H1 (cell line): ENCODE results near the gene IGSF9. TPM values are rescaled to one million over a fixed set of nuclear protein-coding genes. Genes with fewer than 3 reads are reported as not detected.

ENCODE experiments used
- CTCF ChIA-PET: fragments of 300-600 bp; sonication (Branson Sonifier 250); formaldehyde crosslinking; loops from one replicate; lab custom pipeline; 2021; ENCODE audit not compliant: partially characterized antibody; lab: Charles Lee
- POLR2A ChIA-PET: fragments of 300-600 bp; sonication (Branson Sonifier 250); formaldehyde crosslinking; loops from one replicate; lab custom pipeline; 2021; ENCODE audit warnings: inconsistent platforms; ENCODE audit not compliant: partially characterized antibody; lab: Charles Lee
- DNase-seq, 2 experiments: peaks; one replicate each; pipeline versions ENCODE4 v3.0.0 to v3.0.0-alpha.2; 2010 to 2022; ENCODE audit warnings: low spot score in 2 of 2, low read depth in 1 of 2, mixed read lengths in 1 of 2
- FAIRE-seq: peaks from 2 replicates; lab custom pipeline; 2011; peaks lifted over from hg19 to GRCh38; lab: Jason Lieb, UNC
- H2AFZ ChIP-seq: 2 replicates; pipeline ENCODE4 v1.8.1; 2012; ENCODE audit warnings: low read length, inconsistent platforms
- H2AK5ac ChIP-seq: 2 replicates; pipeline ENCODE4 v1.6.1; 2013; ENCODE audit warnings: low read depth, low read length
- H2BK120ac ChIP-seq: replicated peaks from 2 replicates; pipeline ENCODE3; 2013; ENCODE audit warnings: low read depth, low read length, inconsistent platforms
- H2BK12ac ChIP-seq: 2 replicates; pipeline ENCODE4 v1.6.1; 2013; ENCODE audit warnings: low read depth, low read length
- H2BK15ac ChIP-seq: 2 replicates; pipeline ENCODE4 v1.6.1; 2013; ENCODE audit warnings: low read length
- H2BK20ac ChIP-seq: 2 replicates; pipeline ENCODE4 v1.6.1; 2013; ENCODE audit warnings: low read length
- H2BK5ac ChIP-seq: 2 replicates; pipeline ENCODE4 v1.6.1; 2013; ENCODE audit warnings: low read depth, low read length
- H3K14ac ChIP-seq: 2 replicates; pipeline ENCODE4 v1.6.1; 2013; ENCODE audit warnings: inconsistent platforms; ENCODE audit not compliant: insufficient read length
- H3K18ac ChIP-seq: 2 replicates; pipeline ENCODE4 v1.6.1; 2013; ENCODE audit warnings: low read length; ENCODE audit errors: extremely low read depth
- H3K23ac ChIP-seq: 2 replicates; pipeline ENCODE4 v1.6.1; 2013; ENCODE audit warnings: inconsistent platforms; ENCODE audit not compliant: insufficient read length
- H3K23me2 ChIP-seq: 2 replicates; pipeline ENCODE4 v1.6.1; 2013; ENCODE audit warnings: low read depth, low read length
- H3K27ac ChIP-seq: 2 replicates; pipeline ENCODE4 v1.6.1; 2011; ENCODE audit warnings: low read depth, low read length, inconsistent platforms
- H3K27me3 ChIP-seq, 4 experiments: replicated peaks in 1 of 4; 1 replicate in 1 of 4; 2 replicates in 3 of 4; pipeline versions ENCODE4 v1.6.1 to v1.8.1; 2011 to 2013; ENCODE audit warnings: low read length in 3 of 4, mild to moderate bottlenecking in 3 of 4, inconsistent platforms in 2 of 4, mixed read lengths in 2 of 4, moderate library complexity in 1 of 4; ENCODE audit not compliant: control insufficient read depth in 3 of 4, insufficient read depth in 3 of 4; ENCODE audit errors: extremely low read depth in 1 of 4
- H3K36me3 ChIP-seq, 4 experiments: 2 replicates each; pipeline versions ENCODE4 v1.6.1 to v1.8.1; 2011 to 2013; ENCODE audit warnings: mild to moderate bottlenecking in 4 of 4, low read length in 3 of 4, moderate library complexity in 2 of 4, control low read depth in 1 of 4, inconsistent platforms in 1 of 4; ENCODE audit not compliant: insufficient read depth in 4 of 4, control insufficient read depth in 2 of 4
- H3K4ac ChIP-seq: replicated peaks from 2 replicates; pipeline ENCODE3; 2013; ENCODE audit warnings: low read length, low read depth, mixed read lengths, inconsistent platforms; ENCODE audit not compliant: insufficient read length
- H3K4me1 ChIP-seq, 4 experiments: replicated peaks in 1 of 4; 1 replicate in 1 of 4; 2 replicates in 3 of 4; pipeline versions ENCODE4 v1.6.1 to v1.8.1; 2011 to 2013; ENCODE audit warnings: low read length in 3 of 4, inconsistent platforms in 2 of 4, mixed read lengths in 1 of 4; ENCODE audit not compliant: insufficient read depth in 4 of 4, control insufficient read depth in 3 of 4
- H3K4me2 ChIP-seq, 2 experiments: 2 replicates each; pipeline versions ENCODE4 v1.6.1 to v1.8.1; 2011 to 2013; ENCODE audit warnings: low read depth in 2 of 2, low read length in 2 of 2, control low read depth in 1 of 2, inconsistent platforms in 1 of 2, mild to moderate bottlenecking in 1 of 2; ENCODE audit not compliant: insufficient read depth in 1 of 2
- H3K4me3 ChIP-seq, 4 experiments: fragments of 200-600, 300-600 bp in 1 of 4; sonication (generic), shearing (Covaris generic), sonication (Bioruptor Twin) in 1 of 4; 2 replicates each; pipeline versions ENCODE4 v1.5.1 to v1.8.1; 2011 to 2016; ENCODE audit warnings: low read length in 4 of 4, low read depth in 3 of 4, control low read depth in 2 of 4, inconsistent platforms in 2 of 4, mild to moderate bottlenecking in 2 of 4, mixed read lengths in 1 of 4, moderate library complexity in 1 of 4; ENCODE audit not compliant: insufficient read depth in 2 of 4; ENCODE audit errors: extremely low read depth in 1 of 4
- H3K56ac ChIP-seq: replicated peaks from 2 replicates; pipeline ENCODE3; 2013; ENCODE audit warnings: low read depth, mild to moderate bottlenecking, mixed read lengths, low read length, inconsistent platforms; ENCODE audit not compliant: insufficient read length
- H3K79me1 ChIP-seq: 2 replicates; pipeline ENCODE4 v1.6.1; 2013; ENCODE audit warnings: low read depth, low read length, control low read depth
- H3K79me2 ChIP-seq, 2 experiments: 2 replicates each; pipeline versions ENCODE4 v1.6.1 to v1.8.1; 2012 to 2013; ENCODE audit warnings: low read length in 2 of 2, mild to moderate bottlenecking in 2 of 2, inconsistent platforms in 1 of 2; ENCODE audit not compliant: insufficient read depth in 2 of 2, control insufficient read depth in 1 of 2
- H3K9ac ChIP-seq, 4 experiments: replicated peaks in 1 of 4; 1 replicate in 1 of 4; 2 replicates in 3 of 4; pipeline versions ENCODE4 v1.6.1 to v1.8.1; 2011 to 2013; ENCODE audit warnings: low read depth in 3 of 4, low read length in 3 of 4, control low read depth in 2 of 4, mild to moderate bottlenecking in 2 of 4, moderate library complexity in 2 of 4, inconsistent platforms in 1 of 4; ENCODE audit errors: extremely low read depth in 1 of 4
- H3K9me3 ChIP-seq, 2 experiments: 2 replicates each; pipeline versions ENCODE4 v1.6.1 to v1.8.1; 2012 to 2013; ENCODE audit warnings: mild to moderate bottlenecking in 2 of 2, moderate library complexity in 2 of 2, control low read depth in 1 of 2, inconsistent platforms in 1 of 2, low read depth in 1 of 2, low read length in 1 of 2, mixed read lengths in 1 of 2; ENCODE audit not compliant: insufficient read depth in 2 of 2
- H4K20me1 ChIP-seq, 2 experiments: replicated peaks in 1 of 2; 2 replicates each; pipeline versions ENCODE3 to v1.8.1; 2011 to 2013; ENCODE audit warnings: inconsistent platforms in 2 of 2, low read length in 2 of 2, mild to moderate bottlenecking in 1 of 2; ENCODE audit not compliant: insufficient read depth in 2 of 2, control insufficient read depth in 1 of 2
- H4K5ac ChIP-seq: 2 replicates; pipeline ENCODE4 v1.6.1; 2013; ENCODE audit warnings: low read length, low read depth, mixed read lengths, inconsistent platforms; ENCODE audit not compliant: insufficient read length
- H4K8ac ChIP-seq: 2 replicates; pipeline ENCODE4 v1.8.0; 2013; ENCODE audit warnings: mild to moderate bottlenecking, moderate library complexity, low read length, inconsistent platforms; ENCODE audit not compliant: insufficient read depth; ENCODE audit errors: extremely low read depth
- H4K91ac ChIP-seq: replicated peaks from 2 replicates; pipeline ENCODE3; 2013; ENCODE audit warnings: low read length, mixed read lengths, inconsistent platforms; ENCODE audit not compliant: insufficient read length
- MAFK ChIP-seq: IDR thresholded peaks from 2 replicates; pipeline ENCODE4 v1.6.1; 2012; ENCODE audit warnings: low read depth, mild to moderate bottlenecking, improper control_type of control experiment, low read length
- NANOG ChIP-seq: IDR thresholded peaks from 2 replicates; pipeline ENCODE4 v1.6.1; 2011; ENCODE audit warnings: low read length, low read depth, mild to moderate bottlenecking, inconsistent platforms; ENCODE audit not compliant: insufficient read depth, poor library complexity, severe bottlenecking
- NRF1 ChIP-seq: IDR thresholded peaks from 2 replicates; pipeline ENCODE4 v1.6.1; 2011; ENCODE audit warnings: mild to moderate bottlenecking, low read depth, low read length, improper control_type of control experiment
- RAD21 ChIP-seq, 2 experiments: IDR thresholded peaks in 1 of 2; conservative IDR thresholded peaks in 1 of 2; 2 replicates each; pipeline ENCODE4 v1.6.1; 2011; ENCODE audit warnings: low read depth in 2 of 2, low read length in 2 of 2, improper control_type of control experiment in 1 of 2, inconsistent platforms in 1 of 2, mild to moderate bottlenecking in 1 of 2, moderate library complexity in 1 of 2
- RBBP5 ChIP-seq: IDR thresholded peaks from 2 replicates; pipeline ENCODE4 v1.7.1; 2012; ENCODE audit warnings: low read depth, mild to moderate bottlenecking, inconsistent platforms, low read length, moderate library complexity, borderline replicate concordance
- SIRT6 ChIP-seq: IDR thresholded peaks from one replicate; pipeline ENCODE4 v1.7.1; 2012; ENCODE audit warnings: low read length, inconsistent platforms
- SRF ChIP-seq: IDR thresholded peaks from 2 replicates; pipeline ENCODE4 v1.6.1; 2011; ENCODE audit warnings: mild to moderate bottlenecking, low read depth, low read length, moderate library complexity
- TBP ChIP-seq: IDR thresholded peaks from 2 replicates; pipeline ENCODE4 v1.6.1; 2011; ENCODE audit warnings: low read depth, low read length, improper control_type of control experiment
- WGBS, 2 experiments: shearing (Covaris generic) in 1 of 2; methylation state at CpG; one replicate each; pipeline versions ENCODE4 v1.1.6 to v1.1.7; 2013 to 2015; ENCODE audit warnings: low lambda C conversion rate in 2 of 2, mixed read lengths in 2 of 2, inconsistent platforms in 1 of 2, low coverage in 1 of 2, missing lambda C conversion rate in 1 of 2; ENCODE audit not compliant: insufficient replicate concordance in 2 of 2, insufficient coverage in 1 of 2, insufficient read length in 1 of 2; ENCODE audit errors: extremely low coverage in 1 of 2, missing lambda C conversion rate in 1 of 2; 5-methylcytosine and 5-hydroxymethylcytosine counted together
- polyA plus RNA-seq, 7 experiments: library from polyadenylated mRNA; depleted of rRNA in 3 of 7; stranded (reverse) in 5 of 7; unstranded in 2 of 7; fragments of >200 nt in 5 of 7; fragments of 200-250 nt in 2 of 7; gene quantifications; 1 replicate in 5 of 7; 2 replicates in 1 of 7; 4 replicates in 1 of 7; pipeline versions ENCODE4 v1.2.1 to v1.2.3, GENCODE V29; 2011 to 2013; ENCODE audit warnings: missing spikeins in 2 of 7, mixed read lengths in 2 of 7
- total RNA-seq: library from RNA; stranded (reverse); fragmentation: NEBNext Ultra II Directional; extraction: Animal tissue kit (Norgen Biotek cat#: 25700); gene quantifications from 2 replicates; pipeline ENCODE4 v1.2.1, GENCODE V29; 2021

The IGSF9 gene
- total and polyA plus RNA-seq, 2 of the 8 experiments (the other 6 are each of a cell fraction or from before 2014, with no cell fraction given) = 10.9 to 28.1 TPM

GRCh38 chr1:159941591-159942560 lies 3.5 kb downstream of the IGSF9 start:
- Histone ChIP-seq H3K4ac (no peak overlapping the region), H3K14ac (no peak overlapping the region), H3K27me3 (no peaks in the 10 kb centered on the region), H3K4me2 (no peak overlapping the region; a peak in 1 of 4 replicates), H2BK20ac (no peak overlapping the region), H4K8ac (no peak overlapping the region), H2BK15ac (no peak overlapping the region), H3K27ac (no peak overlapping the region), H3K36me3 (peaks cover 0 to 12% (median 1%) of the 10 kb centered on the region in 4 experiments; a peak in 5 of 8 replicates), H3K4me3 (no peak overlapping the region), H2AFZ (no peak overlapping the region), H3K9ac (peak overlapping the region in 1 of 4 experiments; percentile 1; a peak in 2 of 7 replicates), H2BK5ac (no peak overlapping the region), H3K4me1 (peaks cover 7 to 28% (median 20%) of the 10 kb centered on the region in 4 experiments), H4K5ac (no peak overlapping the region), H3K18ac (peak overlapping the region; percentile 6; the same call in 1 of the 2 replicates), H2BK12ac (no peak overlapping the region), H4K20me1 (no peaks in the 10 kb centered on the region), H2AK5ac (no peak overlapping the region), H4K91ac (peak overlapping the region; percentile 22), H3K56ac (no peak overlapping the region), H2BK120ac (no peak overlapping the region), H3K9me3 (no peaks in the 10 kb centered on the region), H3K79me1 (peaks cover 2% of the 10 kb centered on the region; the same call in 1 of the 2 replicates), H3K23me2 (peaks cover 10% of the 10 kb centered on the region; the same call in 1 of the 2 replicates), H3K23ac (no peak overlapping the region), H3K79me2 (peaks cover 3 to 12% of the 10 kb centered on the region in 2 experiments; a peak in 2 of 4 replicates)
- POLR2A ChIA-PET = interaction anchor here (0.7 to 6.0 kb wide), 4 partner anchors 12 to 64 kb away, joined by 3 to 41 read pairs (median 7); partner anchors contain the start of gene SLAMF9
- TF ChIP-seq RAD21 (IDR thresholded peaks at IDR 0.05 in 1 of 2, conservative IDR thresholded peaks at IDR 0.05 in 1 of 2; ENCODE audit: low read depth in 2 of 2, low read length in 2 of 2) (no peak), SRF (no peak), RBBP5 (no peak), NRF1 (no peak), MAFK (no peak), SIRT6 (no peak), NANOG (no peak), TBP (no peak)
- CTCF ChIA-PET = interaction anchor here (1.0 to 35.5 kb wide), 7 partner anchors 10 to 143 kb away, joined by 3 to 696 read pairs (median 15); partner anchors contain the start of genes IGSF9 and SLAMF9
- no peak for FAIRE-seq
- WGBS, 2 experiments = 84% methylated on average over 14 of the region's 15 CpGs; no CpG with 5 or more reads in 1 of the 2 experiments
- DNase-seq = no peak
